GM18526 (cell line): ENCODE results near the gene DPF1.

Experiments used
- POLR2A ChIP-seq: IDR thresholded peaks from 3 replicates; pipeline ENCODE4 v1.6.1; 2011; ENCODE audit not compliant: insufficient read length; ENCODE audit errors: extremely low read depth

Gene DPF1

GRCh38 chr19:38211151-38211591, 12.9 kb downstream of the DPF1 start:
- no peak for TF ChIP-seq POLR2A

- no peak for TF ChIP-seq POLR2A
Observed at GRCh38 chr19:38210458-38210987, 13.5 kb downstream of the DPF1 start.

DNA sequence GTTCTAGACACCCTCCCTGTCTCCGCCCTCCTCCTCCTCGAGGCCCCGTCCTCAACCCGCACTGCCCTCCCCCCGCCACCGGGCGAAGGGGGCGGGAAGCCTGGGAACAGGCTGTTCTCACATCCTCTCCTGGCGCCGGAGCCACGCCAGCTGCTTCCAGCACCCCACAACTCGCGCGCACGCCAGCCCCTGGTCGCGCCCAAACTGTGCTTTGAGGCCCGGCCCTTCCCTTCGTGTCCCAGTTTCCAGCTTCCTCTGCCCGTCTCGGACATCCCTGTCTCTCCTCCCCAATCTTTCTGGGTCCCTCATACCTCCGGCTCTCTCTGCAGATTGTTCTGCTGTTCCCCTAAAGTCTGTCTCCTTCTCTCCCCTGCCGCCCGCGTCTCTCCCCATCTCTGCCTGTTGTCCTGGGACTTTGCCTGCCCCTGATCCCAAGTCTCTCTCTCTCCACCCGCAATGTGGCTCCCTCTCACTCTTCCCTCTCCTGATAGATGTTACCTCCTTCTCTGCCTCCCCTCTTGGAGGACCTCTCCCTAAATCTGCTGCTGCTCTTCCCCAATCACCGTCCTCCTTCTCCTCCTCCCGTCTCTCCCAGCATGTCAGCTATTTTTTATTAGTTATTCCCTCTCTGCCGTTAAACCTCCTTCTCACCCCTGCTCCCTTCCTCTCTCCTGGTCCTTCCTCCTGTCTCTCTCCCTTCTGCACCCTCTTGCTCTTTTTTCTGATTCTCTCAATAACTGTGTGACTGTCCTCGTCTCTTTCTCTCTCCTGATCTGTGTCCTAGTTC, 14.2 kb downstream of the DPF1 start:
- no peak for TF ChIP-seq POLR2A

- no peak for TF ChIP-seq POLR2A
Observed at GRCh38 chr19:38209152-38209551, 14.9 kb downstream of the DPF1 start.

- no peak for TF ChIP-seq POLR2A
Observed at GRCh38 chr19:38208571-38208970, 15.5 kb downstream of the DPF1 start.

GRCh38 chr19:38207543-38207942, 16.5 kb downstream of the DPF1 start:
- TF ChIP-seq POLR2A: no peak

DNA sequence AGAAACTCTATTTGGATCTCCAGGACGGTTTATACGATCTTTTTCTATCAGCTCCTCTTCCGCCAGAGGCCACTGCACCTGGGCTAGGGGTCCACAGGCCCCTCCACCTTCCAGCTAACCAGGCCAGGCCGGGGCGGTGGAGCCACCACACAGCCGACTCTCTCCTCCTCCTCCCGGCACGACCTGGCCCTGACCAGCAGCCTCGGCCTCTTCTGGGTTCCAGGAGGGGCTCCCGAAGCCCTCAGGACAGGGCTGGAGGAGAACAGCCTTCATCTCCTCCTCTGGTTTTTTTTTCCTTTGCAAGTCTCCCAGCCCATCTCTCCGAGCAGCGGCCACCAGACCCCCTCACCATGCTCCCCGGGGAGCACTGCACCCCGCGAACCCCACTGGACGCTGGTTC, 17.1 kb downstream of the DPF1 start:
- no peak for TF ChIP-seq POLR2A

- TF ChIP-seq POLR2A: no peak
Observed at GRCh38 chr19:38206006-38206745, 17.8 kb downstream of the DPF1 start.

- TF ChIP-seq POLR2A: no peak
Observed at GRCh38 chr19:38204728-38205127, 19.3 kb downstream of the DPF1 start.

DNA sequence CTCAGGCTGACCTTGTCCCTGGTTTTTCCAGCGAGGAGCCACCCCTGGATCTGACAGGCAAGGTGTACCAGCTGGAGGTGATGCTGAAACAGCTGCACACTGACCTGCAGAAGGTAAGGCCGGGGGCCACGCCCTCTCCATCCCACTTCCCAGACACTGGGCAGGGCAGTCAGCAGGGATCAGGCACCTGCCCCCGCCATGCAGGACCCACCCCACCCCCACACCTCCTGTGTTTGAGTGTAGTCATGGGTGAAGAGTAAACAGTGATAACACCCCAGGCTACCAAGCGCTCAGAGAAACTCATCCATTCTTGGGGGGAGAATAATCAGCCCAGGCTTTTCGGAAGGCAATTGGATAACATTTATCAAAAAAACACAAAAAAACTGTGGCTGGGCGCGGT, 19.9 kb downstream of the DPF1 start:
- TF ChIP-seq POLR2A: no peak

DNA sequence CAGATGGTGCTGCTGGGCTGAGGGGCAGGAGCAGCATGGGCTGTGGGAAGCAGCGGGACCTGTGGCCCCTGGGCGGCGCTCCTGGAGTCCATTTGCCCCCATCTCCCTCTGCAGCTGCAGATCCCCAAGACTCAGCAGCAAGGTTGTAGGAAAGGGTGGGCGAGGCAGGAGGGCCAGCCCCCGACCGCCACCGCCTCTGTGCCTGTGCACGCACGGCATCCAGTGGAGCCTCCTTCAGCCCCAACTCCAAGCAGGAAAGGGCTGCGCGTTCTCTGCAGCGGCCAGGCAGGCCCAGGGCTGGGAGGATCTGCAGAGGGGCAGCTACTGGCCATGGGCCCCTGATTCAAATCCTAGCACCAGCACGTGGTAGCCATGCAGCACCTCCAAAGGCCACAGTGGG, 20.8 kb downstream of the DPF1 start:
- TF ChIP-seq POLR2A: no peak

DNA sequence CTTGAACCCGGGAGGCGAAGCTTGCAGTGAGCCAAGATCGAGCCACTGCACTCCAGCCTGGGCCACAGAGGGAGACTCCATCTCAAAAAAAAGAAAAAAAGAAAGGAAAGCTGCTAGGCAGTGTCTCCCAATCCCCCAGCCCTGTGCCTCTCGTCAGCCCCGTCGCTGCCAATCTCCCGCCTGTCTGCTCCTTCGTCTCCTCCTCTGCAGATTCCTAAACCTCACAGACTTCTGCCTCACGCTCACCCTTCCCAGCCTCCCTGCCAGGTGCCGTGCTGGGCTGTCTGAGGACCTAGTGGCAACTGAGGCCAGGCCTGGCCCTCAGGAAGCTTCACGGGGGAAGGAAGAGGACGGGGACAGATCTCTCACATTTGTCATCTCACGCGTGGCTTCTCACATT, 21.5 kb downstream of the DPF1 start:
- TF ChIP-seq POLR2A: no peak

- no peak for TF ChIP-seq POLR2A
Observed at GRCh38 chr19:38201731-38202130, 22.3 kb downstream of the DPF1 start.

DNA sequence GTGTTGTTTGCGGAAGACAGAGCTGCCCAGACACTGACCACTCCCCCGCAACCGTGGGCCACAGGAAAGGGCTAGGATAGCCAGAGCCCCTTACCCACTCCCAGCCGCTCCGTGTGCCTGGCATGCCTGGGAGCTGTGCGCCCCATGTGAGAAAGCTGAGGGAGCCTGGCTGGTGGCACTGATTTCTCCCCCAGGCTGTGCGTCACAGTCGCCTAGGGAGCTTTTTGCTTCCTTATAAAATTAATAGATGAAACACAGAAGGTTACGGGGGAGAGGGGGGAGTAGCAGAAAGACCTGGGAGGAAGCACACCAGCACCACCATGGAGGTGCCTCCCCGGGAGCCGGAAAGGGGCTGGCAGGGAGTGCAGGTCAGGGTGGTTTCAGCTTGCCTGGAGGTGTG, 24.7 kb downstream of the DPF1 start:
- TF ChIP-seq POLR2A: no peak

DNA sequence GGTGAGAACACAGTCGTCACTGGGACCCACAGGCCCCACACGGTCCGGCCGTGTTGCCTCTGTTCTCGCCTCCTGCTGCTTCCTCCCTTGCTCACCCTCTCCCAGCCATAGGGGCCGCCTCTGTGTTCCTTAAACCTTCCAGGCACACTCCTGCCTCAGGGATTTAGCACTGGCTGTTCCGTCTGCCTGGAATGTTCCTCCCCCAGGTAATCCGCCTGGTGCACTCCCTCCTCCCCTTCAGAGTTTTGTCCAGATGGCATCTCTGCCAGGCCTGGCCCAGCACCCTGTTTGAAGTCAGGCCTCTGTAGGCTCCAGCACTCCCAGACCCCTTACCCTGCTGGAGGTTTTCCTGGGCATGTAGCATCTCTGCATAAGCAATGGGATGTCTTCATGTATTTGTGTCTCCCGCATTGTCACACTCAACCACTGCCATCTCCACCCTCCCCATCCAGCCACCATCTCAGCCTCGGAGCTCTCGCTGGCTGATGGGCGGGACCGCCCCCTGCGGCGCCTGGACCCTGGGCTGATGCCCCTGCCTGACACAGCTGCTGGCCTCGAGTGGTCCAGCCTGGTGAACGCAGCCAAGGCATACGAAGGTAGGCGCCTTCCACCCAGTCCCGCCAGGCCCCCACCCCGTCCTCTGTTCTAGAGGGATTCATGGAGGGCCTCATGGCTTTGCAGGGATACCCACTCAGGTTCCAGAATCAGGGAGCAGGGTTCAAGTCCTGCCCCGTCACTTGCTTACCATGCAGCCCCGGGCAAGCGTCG, 25.9 kb downstream of the DPF1 start:
- no peak for TF ChIP-seq POLR2A

- no peak for TF ChIP-seq POLR2A
Observed at GRCh38 chr19:38196948-38197656, 26.9 kb downstream of the DPF1 start.
